AG04450 (cell line): ENCODE measurements around the gene RTN3. TPM values are rescaled to one million over a fixed set of nuclear protein-coding genes. Genes with fewer than 3 reads are reported as not detected.

Experiments
- CTCF ChIA-PET: fragments of 300-600, 350-600 bp; formaldehyde crosslinking; extraction: SDS; loops from one replicate; lab custom pipeline; 2022; ENCODE audit warnings: antibody characterized with exemption, inconsistent platforms; lab: Charles Lee
- POLR2A ChIA-PET: fragments of 350-600 bp; formaldehyde crosslinking; extraction: SDS; loops from one replicate; lab custom pipeline; 2021; ENCODE audit warnings: antibody characterized with exemption, inconsistent platforms; lab: Yijun Ruan, JAX
- DNase-seq: peaks from one replicate; pipeline ENCODE4 v3.0.0-alpha.2; 2011; ENCODE audit warnings: low read depth, low spot score
- H3K27ac ChIP-seq: one replicate; pipeline ENCODE4 v1.5.1; 2012; ENCODE audit warnings: low read depth, low read length, control low read depth
- H3K27me3 ChIP-seq: one replicate; pipeline ENCODE4 v1.6.0; 2012; ENCODE audit warnings: low read length; ENCODE audit not compliant: control insufficient read depth, insufficient read depth
- H3K4me3 ChIP-seq: 2 replicates; pipeline ENCODE4 v1.5.1; 2011; ENCODE audit warnings: mild to moderate bottlenecking, low read depth, low read length, control low read depth
- H3K9me3 ChIP-seq: 2 replicates; pipeline ENCODE4 v1.5.1; 2012; ENCODE audit warnings: low read length; ENCODE audit not compliant: control insufficient read depth, insufficient read depth
- polyA plus RNA-seq: library from polyadenylated mRNA; depleted of rRNA; stranded (reverse); fragments of >200 nt; gene quantifications from 2 replicates; pipeline ENCODE4 v1.2.3, GENCODE V29; 2011
- TF ChIP-seq, protein P1 (sequence below): IDR thresholded peaks from 2 replicates; pipeline ENCODE4 v1.5.1; 2011; ENCODE audit warnings: low read depth, low read length, control low read depth, inconsistent platforms

The RTN3 gene
- polyA plus RNA-seq, 1 experiment = 213 TPM

DNA sequence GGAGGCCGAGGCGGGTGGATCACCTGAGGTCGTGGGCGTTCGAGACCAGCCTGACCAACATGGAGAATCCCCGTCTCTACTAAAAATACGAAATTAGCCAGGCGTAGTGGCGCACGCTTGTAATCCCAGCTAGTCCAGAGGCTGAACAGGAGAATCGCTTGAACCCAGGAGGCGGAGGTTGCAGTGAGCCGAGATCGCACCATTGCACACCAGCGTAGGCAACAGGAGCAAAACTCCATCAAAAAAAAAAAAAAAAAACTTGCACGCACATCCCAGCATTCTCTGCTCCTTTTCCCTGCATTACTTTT lies 9.2 kb upstream of the RTN3 start:
- POLR2A ChIA-PET = interaction anchor here (0.6 to 2.6 kb wide), 3 partner anchors 10 to 29 kb away, joined by 3 to 38 read pairs (median 7); partner anchors contain the start of gene RTN3
- TF ChIP-seq, protein P1, sequence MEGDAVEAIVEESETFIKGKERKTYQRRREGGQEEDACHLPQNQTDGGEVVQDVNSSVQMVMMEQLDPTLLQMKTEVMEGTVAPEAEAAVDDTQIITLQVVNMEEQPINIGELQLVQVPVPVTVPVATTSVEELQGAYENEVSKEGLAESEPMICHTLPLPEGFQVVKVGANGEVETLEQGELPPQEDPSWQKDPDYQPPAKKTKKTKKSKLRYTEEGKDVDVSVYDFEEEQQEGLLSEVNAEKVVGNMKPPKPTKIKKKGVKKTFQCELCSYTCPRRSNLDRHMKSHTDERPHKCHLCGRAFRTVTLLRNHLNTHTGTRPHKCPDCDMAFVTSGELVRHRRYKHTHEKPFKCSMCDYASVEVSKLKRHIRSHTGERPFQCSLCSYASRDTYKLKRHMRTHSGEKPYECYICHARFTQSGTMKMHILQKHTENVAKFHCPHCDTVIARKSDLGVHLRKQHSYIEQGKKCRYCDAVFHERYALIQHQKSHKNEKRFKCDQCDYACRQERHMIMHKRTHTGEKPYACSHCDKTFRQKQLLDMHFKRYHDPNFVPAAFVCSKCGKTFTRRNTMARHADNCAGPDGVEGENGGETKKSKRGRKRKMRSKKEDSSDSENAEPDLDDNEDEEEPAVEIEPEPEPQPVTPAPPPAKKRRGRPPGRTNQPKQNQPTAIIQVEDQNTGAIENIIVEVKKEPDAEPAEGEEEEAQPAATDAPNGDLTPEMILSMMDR = no peak
- Histone ChIP-seq H3K4me3 (no peak overlapping the region), H3K27ac (no peak overlapping the region), H3K9me3 (no peaks in the 10 kb centered on the region; the same call in 1 of the 2 replicates), H3K27me3 (no peaks in the 10 kb centered on the region)
- CTCF ChIA-PET = interaction anchor here (0.7 to 1.1 kb wide), 3 partner anchors 37 to 67 kb away, joined by 3 to 8 read pairs (median 3); no protein-coding TSS in a partner anchor
- no peak for DNase-seq

DNA sequence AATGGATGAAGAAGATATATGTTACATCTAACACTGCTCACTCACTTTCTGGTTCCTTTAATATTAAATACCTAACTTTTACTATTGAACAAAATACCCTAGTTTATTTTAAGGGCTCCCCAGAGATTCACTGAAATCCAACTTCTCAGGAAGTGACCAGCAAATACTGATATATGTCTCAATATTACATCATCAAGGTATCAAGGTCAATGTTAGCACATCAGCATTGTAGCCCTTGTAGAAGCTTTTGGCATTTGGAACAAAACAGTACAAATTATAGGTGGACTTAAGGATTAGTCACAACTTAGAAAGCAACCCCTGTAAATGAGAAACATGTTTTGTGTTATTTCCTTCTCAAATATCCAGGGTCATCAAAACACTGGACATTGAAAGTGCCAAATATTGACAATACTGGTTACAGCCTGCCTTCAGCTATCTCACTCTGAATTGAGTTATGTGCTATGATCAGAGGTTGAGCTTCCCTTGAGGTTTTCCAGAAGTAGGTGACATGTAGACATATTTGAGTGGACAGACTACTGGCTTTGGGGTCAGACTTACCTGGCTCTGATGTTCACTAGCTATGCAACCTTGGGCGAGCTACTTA lies 8.3 kb upstream of the RTN3 start:
- no peak for DNase-seq
- no peaks in the 10 kb centered on the region; the same call in 1 of the 2 replicates for H3K9me3 ChIP-seq
- TF ChIP-seq, protein P1 = no peak
- ChIA-PET POLR2A (interaction anchor here (0.6 to 1.8 kb wide), 2 partner anchors 9 to 62 kb away, joined by 5 to 7 read pairs; no protein-coding TSS in a partner anchor), CTCF (interaction anchor here (0.7 to 1.9 kb wide), 4 partner anchors 34 to 66 kb away, joined by 3 to 8 read pairs (median 4); no protein-coding TSS in a partner anchor)
- no peak overlapping the region for H3K4me3 ChIP-seq
- no peak overlapping the region for H3K27ac ChIP-seq
- H3K27me3 ChIP-seq = no peaks in the 10 kb centered on the region

DNA sequence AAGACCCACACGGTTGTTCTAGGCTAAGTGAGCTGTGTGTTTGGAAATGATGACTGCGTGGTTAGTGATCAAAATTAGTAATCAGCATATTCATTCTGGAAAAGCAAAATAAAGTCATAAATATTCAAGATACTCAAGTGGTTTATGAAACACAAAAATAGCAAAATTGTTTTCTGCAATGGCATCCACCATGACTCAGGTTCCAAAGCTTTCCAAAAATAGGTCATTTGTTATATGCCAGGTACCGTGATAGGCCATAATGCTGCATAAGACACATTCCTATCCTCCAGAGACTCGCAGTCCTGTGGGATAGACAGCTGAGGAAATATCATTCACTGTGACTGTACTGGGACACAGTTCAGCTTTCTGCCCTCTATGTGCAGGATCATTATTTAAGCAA lies 7.7 kb upstream of the RTN3 start:
- no peak for DNase-seq
- H3K27me3 ChIP-seq = no peaks in the 10 kb centered on the region
- ChIA-PET POLR2A (interaction anchor here (1.8 kb wide), 1 partner anchor 9 kb away, joined by 7 read pairs; no protein-coding TSS in a partner anchor), CTCF (interaction anchor here (1.4 to 1.9 kb wide), 2 partner anchors 34 to 65 kb away, joined by 3 to 5 read pairs; no protein-coding TSS in a partner anchor)
- no peak overlapping the region for H3K27ac ChIP-seq
- H3K4me3 ChIP-seq = no peak overlapping the region
- TF ChIP-seq, protein P1 = no peak
- H3K9me3 ChIP-seq = no peaks in the 10 kb centered on the region; the same call in 1 of the 2 replicates

DNA sequence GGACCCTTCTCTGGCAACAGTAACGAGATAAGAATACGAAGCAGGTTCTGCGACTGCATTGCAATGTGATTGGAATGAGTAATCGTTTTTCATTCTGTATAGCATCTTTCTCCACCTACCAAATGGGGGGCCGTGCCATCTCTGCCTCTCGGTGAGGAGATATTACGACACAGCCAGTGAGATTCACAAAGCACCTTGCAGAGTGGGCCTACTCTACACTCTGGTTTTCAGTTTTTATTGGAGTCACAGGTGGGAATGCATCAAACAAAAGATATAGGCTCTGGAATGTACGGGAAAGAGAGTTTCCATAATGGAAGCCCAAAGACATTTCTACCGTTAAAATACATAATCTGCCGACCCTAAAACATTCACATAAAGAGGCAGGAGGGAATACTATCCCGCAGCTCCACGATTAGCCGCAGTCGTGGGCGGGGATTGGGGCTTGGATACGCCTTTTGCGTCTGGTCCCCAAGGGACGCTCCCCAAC lies 423 bp upstream of the RTN3 start:
- no peaks in the 10 kb centered on the region for H3K27me3 ChIP-seq
- TF ChIP-seq, protein P1 = no peak
- H3K27ac ChIP-seq = peak overlapping the region; percentile 52
- DNase-seq = no peak
- peak overlapping the region; percentile 50 for H3K4me3 ChIP-seq
- ChIA-PET POLR2A (interaction anchor here (1.0 to 3.4 kb wide), 6 partner anchors 8 to 840 kb away, joined by 3 to 38 read pairs (median 4); partner anchors contain the start of gene ATL3), CTCF (interaction anchor here (0.6 to 2.3 kb wide), 4 partner anchors 11 to 57 kb away, joined by 3 to 10 read pairs (median 7); no protein-coding TSS in a partner anchor)
- H3K9me3 ChIP-seq = no peaks in the 10 kb centered on the region
